Testis (tissue), 3 donors: ENCODE measurements around the gene ELAC2. TPM values are rescaled to one million over a fixed set of nuclear protein-coding genes. Genes with fewer than 3 reads are reported as not detected.

ENCODE experiments used
- DNase-seq: peaks from one replicate; pipeline ENCODE4 v3.0.0-alpha.2; 2019
- H3K27ac ChIP-seq, 2 donors: fragments of 200-600 bp; sonication (generic); one replicate each; pipeline ENCODE4 v1.5.1; 2019
- H3K27me3 ChIP-seq: fragments of 200-600 bp; sonication (generic); one replicate; pipeline ENCODE4 v1.5.1; 2019
- H3K36me3 ChIP-seq: fragments of 200-600 bp; sonication (generic); one replicate; pipeline ENCODE4 v1.5.1; 2017; ENCODE audit warnings: low read depth; ENCODE audit errors: missing control alignments
- H3K4me1 ChIP-seq: fragments of 200-600 bp; sonication (generic); one replicate; pipeline ENCODE4 v1.5.1; 2019
- H3K4me3 ChIP-seq, 2 donors: fragments of 200-600 bp; sonication (generic); one replicate each; pipeline ENCODE4 v1.5.1; 2017 to 2019
- H3K9me3 ChIP-seq: fragments of 200-600 bp; sonication (generic); one replicate; pipeline ENCODE4 v1.5.1; 2017
- CTCF ChIP-seq, 3 experiments: fragments of 450-650 bp in 2 of 3; fragments of 200-600 bp in 1 of 3; sonication (generic) in 1 of 3; IDR thresholded peaks; one replicate each; pipeline ENCODE4 v1.5.1; 2016 to 2019; ENCODE audit warnings: antibody characterized with exemption in 3 of 3, mild to moderate bottlenecking in 2 of 3, moderate library complexity in 1 of 3
- POLR2A ChIP-seq: fragments of 450-650 bp; IDR thresholded peaks from one replicate; pipeline ENCODE4 v1.6.1; 2017; ENCODE audit warnings: antibody characterized with exemption, mild to moderate bottlenecking, moderate library complexity
- WGBS, 2 donors: methylation state at CpG; one replicate each; pipeline ENCODE4 v1.1.5; 2018; 5-methylcytosine and 5-hydroxymethylcytosine counted together
- intact Hi-C: fragments of 100-400 bp; cut with DNase I; formaldehyde crosslinking; loops from one replicate; pipeline ENCODE4 v1.15.1; 2023; ENCODE audit warnings: low total_unique reads
- polyA plus RNA-seq: library from polyadenylated mRNA; stranded (reverse); fragments of 350-450 nt; fragmentation: Illumina TruSeq; extraction: RNeasy Lipid Tissue Mini Kit (QIAGEN cat#74804); gene quantifications from one replicate; pipeline ENCODE4 v1.2.3, GENCODE V29; 2014; ENCODE audit warnings: low read depth, low replicate concordance; ENCODE audit not compliant: insufficient read depth
- total RNA-seq, 2 donors: library from RNA; depleted of rRNA; stranded (reverse); fragments of >200 nt; gene quantifications; one replicate each; pipeline ENCODE4 v1.2.3, GENCODE V29; 2016

The ELAC2 gene
- total and polyA plus RNA-seq, 3 donors from 2014 or later, result 65.0 to 114 (median 108) TPM

GRCh38 chr17:13038931-13039665, 21.3 kb upstream of the ELAC2 start:
- no peak for DNase-seq
- Histone ChIP-seq H3K36me3 (no peaks in the 10 kb centered on the region), H3K27me3 (no peaks in the 10 kb centered on the region), H3K27ac (no peak overlapping the region), H3K4me3 (no peak overlapping the region), H3K4me1 (no peaks in the 10 kb centered on the region), H3K9me3 (no peaks in the 10 kb centered on the region)
- 85 to 98% methylated on average over 4 of the region's 4 CpGs for WGBS, 2 donors
- intact Hi-C loops, result no loop called here
- TF ChIP-seq CTCF (IDR thresholded peaks at IDR 0.05) (no peak), POLR2A (no peak)

DNA sequence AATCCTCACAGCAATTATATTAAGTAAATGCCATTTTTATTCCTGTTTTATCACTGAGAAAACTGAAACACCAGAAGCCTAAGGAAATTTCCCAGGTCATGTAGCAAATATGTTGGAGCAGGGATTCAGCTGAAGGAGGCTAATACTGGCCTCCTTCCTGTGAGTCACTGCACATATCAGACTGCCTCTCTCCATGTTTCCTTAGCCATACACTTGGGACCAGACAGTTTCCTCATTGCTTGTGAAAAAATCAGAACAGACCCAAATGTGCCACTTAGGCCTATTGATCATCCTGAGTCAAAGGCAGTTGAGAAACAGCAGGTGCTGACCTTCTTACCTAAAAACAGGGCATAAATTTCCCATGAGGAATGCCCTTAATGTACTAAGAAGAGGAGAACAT, 18.9 kb upstream of the ELAC2 start:
- intact Hi-C loops, result no loop called here
- no peak for DNase-seq

DNA sequence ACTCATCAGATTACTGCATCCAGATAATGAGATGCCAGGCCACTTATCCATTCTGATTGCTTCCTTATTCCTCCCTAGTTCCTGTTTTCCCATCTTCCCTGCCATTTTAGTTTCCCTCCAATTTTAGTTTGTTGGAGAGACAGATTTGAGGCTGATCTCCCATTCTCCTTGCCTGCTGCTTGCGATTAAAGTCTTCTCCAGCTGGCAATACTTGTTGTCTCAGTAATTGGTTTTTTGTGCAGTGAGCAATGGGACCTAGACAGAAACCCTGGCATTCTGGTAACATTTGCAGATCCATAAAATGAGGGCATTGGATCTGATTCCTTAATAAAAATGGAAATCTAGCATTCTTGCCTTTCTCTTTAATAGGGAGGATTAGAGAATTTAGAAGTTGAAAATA, 17.6 kb upstream of the ELAC2 start:
- 97 to 100% methylated on average over 1 of the region's 1 CpG for WGBS, 2 donors
- intact Hi-C loops, result no loop called here

More for the DNA sequence above, 18.9 kb upstream of the ELAC2 start:
- Histone ChIP-seq H3K27ac (no peak overlapping the region), H3K9me3 (no peaks in the 10 kb centered on the region), H3K4me3 (no peak overlapping the region), H3K36me3 (no peaks in the 10 kb centered on the region), H3K27me3 (no peaks in the 10 kb centered on the region), H3K4me1 (no peaks in the 10 kb centered on the region)
- TF ChIP-seq CTCF (IDR thresholded peaks at IDR 0.05) (no peak), POLR2A (no peak)

DNA sequence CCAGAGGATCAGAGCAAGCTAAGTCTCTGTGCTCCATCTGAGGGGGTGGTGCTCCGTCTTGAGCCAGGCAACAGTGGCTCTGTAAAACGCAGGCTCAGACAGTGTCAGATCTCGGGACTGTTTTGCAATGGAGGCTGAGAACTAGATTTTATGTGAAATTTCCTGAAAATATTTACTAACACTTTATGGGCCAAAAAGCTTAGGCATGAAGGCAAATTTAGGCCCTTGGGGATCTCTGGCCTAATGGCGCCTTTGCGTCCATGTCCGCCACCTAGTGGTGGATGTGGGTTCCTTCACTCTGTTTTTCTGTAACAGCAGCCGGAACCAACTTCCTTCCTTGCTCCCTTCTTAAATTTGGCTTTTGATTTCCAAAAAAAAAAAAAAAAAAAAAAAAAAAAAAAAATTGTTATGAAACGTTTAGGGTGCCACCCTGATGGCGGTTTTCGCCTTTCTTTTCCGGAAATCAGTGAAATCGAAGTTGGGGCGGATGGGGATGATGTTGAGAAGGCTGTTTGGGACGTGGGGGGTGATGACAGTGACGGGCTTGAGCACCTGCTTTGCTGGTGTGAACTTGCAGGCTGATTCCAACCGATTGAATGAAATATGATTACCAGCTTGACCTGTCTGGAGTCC, 14.0 kb upstream of the ELAC2 start:
- peak; percentile 16 to 84 (median 81) for TF ChIP-seq CTCF (IDR thresholded peaks at IDR 0.05)
- TF ChIP-seq POLR2A, result no peak
- peak; percentile 74 for DNase-seq
- no peaks in the 10 kb centered on the region for H3K36me3 ChIP-seq
- H3K4me1 ChIP-seq, result no peaks in the 10 kb centered on the region
- no peak overlapping the region for H3K4me3 ChIP-seq
- intact Hi-C loops, result no loop called here
- 41 to 46% methylated on average over 16 of the region's 16 CpGs for WGBS, 2 donors
- no peaks in the 10 kb centered on the region for H3K9me3 ChIP-seq
- H3K27me3 ChIP-seq, result no peaks in the 10 kb centered on the region
- no peak overlapping the region for H3K27ac ChIP-seq

More for the DNA sequence above, 17.6 kb upstream of the ELAC2 start:
- TF ChIP-seq POLR2A, result no peak
- no peak for TF ChIP-seq CTCF (IDR thresholded peaks at IDR 0.05)
- Histone ChIP-seq H3K4me1 (no peaks in the 10 kb centered on the region), H3K27me3 (no peaks in the 10 kb centered on the region), H3K36me3 (no peaks in the 10 kb centered on the region), H3K9me3 (no peaks in the 10 kb centered on the region), H3K27ac (no peak overlapping the region), H3K4me3 (no peak overlapping the region)
- DNase-seq, result no peak
